GM06990 (cell line): Measurements from ENCODE around the gene PPP2R3A.

Source experiments
- DNase-seq: peaks from one replicate; pipeline ENCODE4 v3.0.0-alpha.2; 2011; ENCODE audit not compliant: insufficient read length; ENCODE audit errors: extremely low read depth
- H3K27me3 ChIP-seq: replicated peaks from 2 replicates; pipeline ENCODE4 v1.6.0; 2011; ENCODE audit warnings: low read length; ENCODE audit not compliant: control insufficient read depth, insufficient read depth
- H3K36me3 ChIP-seq: 2 replicates; pipeline ENCODE4 v1.5.1; 2011; ENCODE audit warnings: low read length; ENCODE audit not compliant: control insufficient read depth, insufficient read depth
- H3K4me3 ChIP-seq: replicated peaks from 2 replicates; pipeline ENCODE4 v1.5.1; 2011; ENCODE audit warnings: low read depth, mild to moderate bottlenecking, control low read depth, low read length
- CTCF ChIP-seq: IDR thresholded peaks from 2 replicates; pipeline ENCODE4 v1.5.1; 2011; ENCODE audit warnings: low read length, control low read depth, mild to moderate bottlenecking, inconsistent platforms; ENCODE audit not compliant: insufficient read depth, poor library complexity, severe bottlenecking

PPP2R3A gene

GRCh38 chr3:136050250-136050649 is 84.7 kb downstream of the PPP2R3A start:
- H3K27me3 ChIP-seq: no peaks in the 10 kb centered on the region; the same call in 1 of the 2 replicates
- no peaks in the 10 kb centered on the region for H3K36me3 ChIP-seq
- no peak overlapping the region for H3K4me3 ChIP-seq
- no peak for TF ChIP-seq CTCF
- DNase-seq: no peak

- TF ChIP-seq CTCF: no peak
- DNase-seq: no peak
- Histone ChIP-seq H3K36me3 (no peaks in the 10 kb centered on the region), H3K27me3 (no peaks in the 10 kb centered on the region; the same call in 1 of the 2 replicates), H3K4me3 (no peak overlapping the region)
These were observed 90.0 kb downstream of the PPP2R3A start for GRCh38 chr3:136055491-136055890.

GRCh38 chr3:136067211-136067610 is 101.7 kb downstream of the PPP2R3A start:
- no peak for TF ChIP-seq CTCF
- Histone ChIP-seq H3K4me3 (no peak overlapping the region), H3K27me3 (no peaks in the 10 kb centered on the region), H3K36me3 (no peaks in the 10 kb centered on the region)
- DNase-seq: no peak

GRCh38 chr3:136068708-136069107 is 103.2 kb downstream of the PPP2R3A start:
- DNase-seq: no peak
- Histone ChIP-seq H3K36me3 (no peaks in the 10 kb centered on the region), H3K4me3 (no peak overlapping the region), H3K27me3 (no peaks in the 10 kb centered on the region)
- no peak for TF ChIP-seq CTCF

GRCh38 chr3:136069933-136070332 is 104.4 kb downstream of the PPP2R3A start:
- no peaks in the 10 kb centered on the region for H3K36me3 ChIP-seq
- TF ChIP-seq CTCF: no peak
- H3K4me3 ChIP-seq: no peak overlapping the region
- DNase-seq: no peak
- no peaks in the 10 kb centered on the region for H3K27me3 ChIP-seq

- Histone ChIP-seq H3K27me3 (no peaks in the 10 kb centered on the region), H3K4me3 (no peak overlapping the region), H3K36me3 (no peaks in the 10 kb centered on the region)
- no peak for DNase-seq
- TF ChIP-seq CTCF: no peak
These were observed 104.8 kb downstream of the PPP2R3A start for GRCh38 chr3:136070334-136070733.
